Measurements from ENCODE around the gene UQCC2.

Gene UQCC2

GRCh38 chr6:33688006-33688405 lies 23.5 kb downstream of the UQCC2 start:
- no peak for TF ChIP-seq CTCF (IDR thresholded peaks at IDR 0.05; ENCODE audit: low read depth, low read length, poor library complexity, severe bottlenecking)
- TF ChIP-seq EZH2phosphoT487 (IDR thresholded peaks at IDR 0.05; ENCODE audit: borderline replicate concordance, low read length) = no peak
- Histone ChIP-seq H4K20me1 (ENCODE audit: control insufficient read depth, insufficient read depth, low read depth, low read length) (no peaks in the 10 kb centered on the region), H3K9me3 (ENCODE audit: control insufficient read depth, insufficient read depth, low read length) (no peaks in the 10 kb centered on the region), H3K36me3 (ENCODE audit: control insufficient read depth, low read length) (peaks cover 98% of the 10 kb centered on the region), H3F3A (ENCODE audit: control insufficient read depth, insufficient read depth) (no peaks in the 10 kb centered on the region), H3K4me2 (ENCODE audit: low read length) (no peak overlapping the region), H3K27me3 (ENCODE audit: control insufficient read depth, low read length) (no peaks in the 10 kb centered on the region), H3K4me1 (ENCODE audit: control insufficient read depth, low read length) (peaks cover 16% of the 10 kb centered on the region), H3K79me2 (ENCODE audit: control insufficient read depth, low read length) (no peaks in the 10 kb centered on the region), H3K27ac (ENCODE audit: low read depth, low read length) (no peak overlapping the region), H3K9me2 (replicated peaks; ENCODE audit: control insufficient read depth, low read length) (no peaks in the 10 kb centered on the region), H3K4me3 (ENCODE audit: low read length) (no peak overlapping the region)

- Histone ChIP-seq H3K9me3 (ENCODE audit: control insufficient read depth, insufficient read depth, low read length) (no peaks in the 10 kb centered on the region), H3K9me2 (replicated peaks; ENCODE audit: control insufficient read depth, low read length) (no peaks in the 10 kb centered on the region), H3K27me3 (ENCODE audit: control insufficient read depth, low read length) (no peaks in the 10 kb centered on the region), H3K4me3 (ENCODE audit: low read length) (no peak overlapping the region), H3K4me2 (ENCODE audit: low read length) (no peak overlapping the region), H3K36me3 (ENCODE audit: control insufficient read depth, low read length) (peaks cover 98% of the 10 kb centered on the region), H4K20me1 (ENCODE audit: control insufficient read depth, insufficient read depth, low read depth, low read length) (no peaks in the 10 kb centered on the region), H3K4me1 (ENCODE audit: control insufficient read depth, low read length) (peaks cover 9% of the 10 kb centered on the region), H3K27ac (ENCODE audit: low read depth, low read length) (no peak overlapping the region), H3K79me2 (ENCODE audit: control insufficient read depth, low read length) (no peaks in the 10 kb centered on the region), H3F3A (ENCODE audit: control insufficient read depth, insufficient read depth) (no peaks in the 10 kb centered on the region)
- TF ChIP-seq CTCF (IDR thresholded peaks at IDR 0.05; ENCODE audit: low read depth, low read length, poor library complexity, severe bottlenecking) (no peak), EZH2phosphoT487 (IDR thresholded peaks at IDR 0.05; ENCODE audit: borderline replicate concordance, low read length) (no peak)
Measured at GRCh38 chr6:33686981-33687975, 24.2 kb downstream of the UQCC2 start.

- Histone ChIP-seq H3K9me2 (replicated peaks; ENCODE audit: control insufficient read depth, low read length) (no peaks in the 10 kb centered on the region), H3K27ac (ENCODE audit: low read depth, low read length) (no peak overlapping the region), H3K36me3 (ENCODE audit: control insufficient read depth, low read length) (peaks cover 98% of the 10 kb centered on the region)
Measured at GRCh38 chr6:33686225-33686924, 25.1 kb downstream of the UQCC2 start.

More at GRCh38 chr6:33686225-33686924, 25.1 kb downstream of the UQCC2 start:
- no peak overlapping the region for H3K4me2 ChIP-seq (ENCODE audit: low read length)
- H3K9me3 ChIP-seq (ENCODE audit: control insufficient read depth, insufficient read depth, low read length) = no peaks in the 10 kb centered on the region
- no peak overlapping the region for H3K4me3 ChIP-seq (ENCODE audit: low read length)
- H3K79me2 ChIP-seq (ENCODE audit: control insufficient read depth, low read length) = no peaks in the 10 kb centered on the region
- no peaks in the 10 kb centered on the region for H4K20me1 ChIP-seq (ENCODE audit: control insufficient read depth, insufficient read depth, low read depth, low read length)
- TF ChIP-seq CTCF (IDR thresholded peaks at IDR 0.05; ENCODE audit: low read depth, low read length, poor library complexity, severe bottlenecking) = no peak
- TF ChIP-seq EZH2phosphoT487 (IDR thresholded peaks at IDR 0.05; ENCODE audit: borderline replicate concordance, low read length) = no peak
- H3K27me3 ChIP-seq (ENCODE audit: control insufficient read depth, low read length) = no peaks in the 10 kb centered on the region
- H3K4me1 ChIP-seq (ENCODE audit: control insufficient read depth, low read length) = peaks cover under 1% of the 10 kb centered on the region; the same call in 1 of the 2 replicates
- H3F3A ChIP-seq (ENCODE audit: control insufficient read depth, insufficient read depth) = no peaks in the 10 kb centered on the region
